Activated CD4-positive, CD25-positive, alpha-beta regulatory T cell treated with anti-CD3 and anti-CD28 coated beads, Interleukin-2, amount 50 U/mL, for 24 hours (primary cell): ENCODE data around the gene CCDC122.
A peak's percentile ranks its signal among the peaks of the same experiment; 100 is the strongest.

ENCODE experiments used
- ATAC-seq, 2 donors: fragments of 150-1000 bp; cut with Tn5 transposase; one replicate each; pipeline ENCODE4 v1.10.0; 2021; ENCODE audit warnings: mild to moderate bottlenecking in 1 of 2, moderate library complexity in 1 of 2

Gene CCDC122

GRCh38 chr13:43878892-43879754, at the start of gene CCDC122:
CCDC122 (minus strand) TSS chr13:43879740; CDS start chr13:43869376, 10,364 bp downstream.
- ATAC-seq: peak; percentile 92

GRCh38 chr13:43924549-43925245, 45.2 kb upstream of the CCDC122 start:
- no peak for ATAC-seq

GRCh38 chr13:43920965-43921674, 41.6 kb upstream of the CCDC122 start:
- no peak for ATAC-seq

GRCh38 chr13:43918636-43919035, 39.1 kb upstream of the CCDC122 start:
- ATAC-seq: no peak

GRCh38 chr13:43916828-43917227, 37.3 kb upstream of the CCDC122 start:
- no peak for ATAC-seq

GRCh38 chr13:43915451-43915850, 35.9 kb upstream of the CCDC122 start:
- no peak for ATAC-seq

- ATAC-seq: no peak
These were observed 32.3 kb upstream of the CCDC122 start for GRCh38 chr13:43911871-43912270.

- ATAC-seq: no peak
These were observed 31.7 kb upstream of the CCDC122 start for GRCh38 chr13:43911278-43911677.

GRCh38 chr13:43910856-43911255, 31.3 kb upstream of the CCDC122 start:
- ATAC-seq: no peak

GRCh38 chr13:43908156-43909126, 28.9 kb upstream of the CCDC122 start:
- ATAC-seq: peak; percentile 50 to 69

GRCh38 chr13:43905435-43906031, 26.0 kb upstream of the CCDC122 start:
- ATAC-seq: peak in 1 of 2 donors; percentile 53

GRCh38 chr13:43895940-43896339, 16.4 kb upstream of the CCDC122 start:
- no peak for ATAC-seq

GRCh38 chr13:43894438-43894837, 14.9 kb upstream of the CCDC122 start:
- ATAC-seq: no peak

- no peak for ATAC-seq
These were observed 4.7 kb upstream of the CCDC122 start for GRCh38 chr13:43884222-43884621.

- no peak for ATAC-seq
These were observed 4.1 kb upstream of the CCDC122 start for GRCh38 chr13:43883631-43884030.

- ATAC-seq: no peak
These were observed 2.0 kb upstream of the CCDC122 start for GRCh38 chr13:43881580-43881979.

- ATAC-seq: no peak
These were observed 1.4 kb upstream of the CCDC122 start for GRCh38 chr13:43880926-43881325.

- ATAC-seq: no peak
These were observed 795 bp upstream of the CCDC122 start for GRCh38 chr13:43880214-43880855.

GRCh38 chr13:43879755-43880181, 228 bp upstream of the CCDC122 start, which contains the start of gene LACC1:
LACC1 (plus strand) TSS chr13:43879904; CDS start chr13:43880986, 1,082 bp downstream.
- ATAC-seq: peak; percentile 53 to 62

GRCh38 chr13:43877766-43878165, 1.8 kb downstream of the CCDC122 start:
- ATAC-seq: no peak

- no peak for ATAC-seq
These were observed 2.2 kb downstream of the CCDC122 start for GRCh38 chr13:43877326-43877725.
